ENCODE data around the gene FSTL5. TPM values are rescaled to one million over a fixed set of nuclear protein-coding genes. Genes with fewer than 3 reads are reported as not detected.

FSTL5 gene
- total and polyA plus RNA-seq, 9 of the 15 experiments (the other 6 are each of a cell fraction or from before 2014, with no cell fraction given) = 0.09 to 3.1 (median 0.50) TPM; not detected in 1

GRCh38 chr4:161920304-161921052, 243.3 kb downstream of the FSTL5 start:
- ChIA-PET POLR2A (no interaction called here), CTCF (ENCODE audit: low intra/inter-chr PET ratio) (no interaction called here)
- DNase-seq (ENCODE audit: extremely low read depth in 1 of 4, low spot score in 3 of 4) (no peak), FAIRE-seq (no peak), ATAC-seq (no peak)
- H2AFZ ChIP-seq (ENCODE audit: low read depth, low read length) = no peak overlapping the region
- no TSS peak for BruUV-seq (replicated peaks)
- H3K4me3 ChIP-seq = no peak overlapping the region
- no peaks in the 10 kb centered on the region for H3K9me1 ChIP-seq (ENCODE audit: control insufficient read depth, insufficient read depth, low read length)
- no peak overlapping the region for H3K4me2 ChIP-seq (ENCODE audit: insufficient read depth, low read length)
- intact Hi-C loops (cut with micrococcal nuclease) = no loop called here
- no peaks in the 10 kb centered on the region for H4K20me1 ChIP-seq (replicated peaks; ENCODE audit: control insufficient read depth, insufficient read depth, low read length)
- no peaks in the 10 kb centered on the region for H3K4me1 ChIP-seq (replicated peaks in 1 of 2; ENCODE audit: control insufficient read depth in 2 of 2, insufficient read depth in 2 of 2, low read length in 2 of 2)
- no peak overlapping the region for H3K27ac ChIP-seq (ENCODE audit: extremely low read depth, low read depth, low read length)
- no peaks in the 10 kb centered on the region for H3K79me2 ChIP-seq (ENCODE audit: control insufficient read depth, insufficient read depth, low read length)
- WGBS (ENCODE audit: insufficient coverage, low coverage, missing lambda C conversion rate) = 0% methylated on average over 1 of the region's 3 CpGs
- no peaks in the 10 kb centered on the region for H3K27me3 ChIP-seq (ENCODE audit: control insufficient read depth in 2 of 2, insufficient read depth in 2 of 2, low read length in 2 of 2)
- no peaks in the 10 kb centered on the region for H3K9me3 ChIP-seq (replicated peaks; ENCODE audit: control insufficient read depth, insufficient read depth, low read depth, low read length)
- H3K9ac ChIP-seq (ENCODE audit: insufficient read depth in 1 of 2, low read depth in 2 of 2, low read length in 2 of 2) = no peak overlapping the region
- no peaks in the 10 kb centered on the region for H3K36me3 ChIP-seq (ENCODE audit: control insufficient read depth, insufficient read depth, low read length)
- in situ Hi-C loops (cut with MboI) = no loop called here
- TF ChIP-seq, protein P1, sequence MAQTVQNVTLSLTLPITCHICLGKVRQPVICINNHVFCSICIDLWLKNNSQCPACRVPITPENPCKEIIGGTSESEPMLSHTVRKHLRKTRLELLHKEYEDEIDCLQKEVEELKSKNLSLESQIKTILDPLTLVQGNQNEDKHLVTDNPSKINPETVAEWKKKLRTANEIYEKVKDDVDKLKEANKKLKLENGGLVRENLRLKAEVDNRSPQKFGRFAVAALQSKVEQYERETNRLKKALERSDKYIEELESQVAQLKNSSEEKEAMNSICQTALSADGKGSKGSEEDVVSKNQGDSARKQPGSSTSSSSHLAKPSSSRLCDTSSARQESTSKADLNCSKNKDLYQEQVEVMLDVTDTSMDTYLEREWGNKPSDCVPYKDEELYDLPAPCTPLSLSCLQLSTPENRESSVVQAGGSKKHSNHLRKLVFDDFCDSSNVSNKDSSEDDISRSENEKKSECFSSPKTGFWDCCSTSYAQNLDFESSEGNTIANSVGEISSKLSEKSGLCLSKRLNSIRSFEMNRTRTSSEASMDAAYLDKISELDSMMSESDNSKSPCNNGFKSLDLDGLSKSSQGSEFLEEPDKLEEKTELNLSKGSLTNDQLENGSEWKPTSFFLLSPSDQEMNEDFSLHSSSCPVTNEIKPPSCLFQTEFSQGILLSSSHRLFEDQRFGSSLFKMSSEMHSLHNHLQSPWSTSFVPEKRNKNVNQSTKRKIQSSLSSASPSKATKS (CRISPR knock-in tag; IDR thresholded peaks at IDR 0.05) = no peak
- no peak for TF ChIP-seq STAT5B (CRISPR knock-in tag; IDR thresholded peaks at IDR 0.05)
- TF ChIP-seq, protein P2, sequence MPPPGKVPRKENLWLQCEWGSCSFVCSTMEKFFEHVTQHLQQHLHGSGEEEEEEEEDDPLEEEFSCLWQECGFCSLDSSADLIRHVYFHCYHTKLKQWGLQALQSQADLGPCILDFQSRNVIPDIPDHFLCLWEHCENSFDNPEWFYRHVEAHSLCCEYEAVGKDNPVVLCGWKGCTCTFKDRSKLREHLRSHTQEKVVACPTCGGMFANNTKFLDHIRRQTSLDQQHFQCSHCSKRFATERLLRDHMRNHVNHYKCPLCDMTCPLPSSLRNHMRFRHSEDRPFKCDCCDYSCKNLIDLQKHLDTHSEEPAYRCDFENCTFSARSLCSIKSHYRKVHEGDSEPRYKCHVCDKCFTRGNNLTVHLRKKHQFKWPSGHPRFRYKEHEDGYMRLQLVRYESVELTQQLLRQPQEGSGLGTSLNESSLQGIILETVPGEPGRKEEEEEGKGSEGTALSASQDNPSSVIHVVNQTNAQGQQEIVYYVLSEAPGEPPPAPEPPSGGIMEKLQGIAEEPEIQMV (tag; conservative IDR thresholded peaks at IDR 0.05; ENCODE audit: low read depth) = no peak
- TF ChIP-seq ZEB2 (IDR thresholded peaks at IDR 0.05) = no peak
- no peak for TF ChIP-seq BRD4 (IDR thresholded peaks at IDR 0.05)
- TF ChIP-seq, protein P3, sequence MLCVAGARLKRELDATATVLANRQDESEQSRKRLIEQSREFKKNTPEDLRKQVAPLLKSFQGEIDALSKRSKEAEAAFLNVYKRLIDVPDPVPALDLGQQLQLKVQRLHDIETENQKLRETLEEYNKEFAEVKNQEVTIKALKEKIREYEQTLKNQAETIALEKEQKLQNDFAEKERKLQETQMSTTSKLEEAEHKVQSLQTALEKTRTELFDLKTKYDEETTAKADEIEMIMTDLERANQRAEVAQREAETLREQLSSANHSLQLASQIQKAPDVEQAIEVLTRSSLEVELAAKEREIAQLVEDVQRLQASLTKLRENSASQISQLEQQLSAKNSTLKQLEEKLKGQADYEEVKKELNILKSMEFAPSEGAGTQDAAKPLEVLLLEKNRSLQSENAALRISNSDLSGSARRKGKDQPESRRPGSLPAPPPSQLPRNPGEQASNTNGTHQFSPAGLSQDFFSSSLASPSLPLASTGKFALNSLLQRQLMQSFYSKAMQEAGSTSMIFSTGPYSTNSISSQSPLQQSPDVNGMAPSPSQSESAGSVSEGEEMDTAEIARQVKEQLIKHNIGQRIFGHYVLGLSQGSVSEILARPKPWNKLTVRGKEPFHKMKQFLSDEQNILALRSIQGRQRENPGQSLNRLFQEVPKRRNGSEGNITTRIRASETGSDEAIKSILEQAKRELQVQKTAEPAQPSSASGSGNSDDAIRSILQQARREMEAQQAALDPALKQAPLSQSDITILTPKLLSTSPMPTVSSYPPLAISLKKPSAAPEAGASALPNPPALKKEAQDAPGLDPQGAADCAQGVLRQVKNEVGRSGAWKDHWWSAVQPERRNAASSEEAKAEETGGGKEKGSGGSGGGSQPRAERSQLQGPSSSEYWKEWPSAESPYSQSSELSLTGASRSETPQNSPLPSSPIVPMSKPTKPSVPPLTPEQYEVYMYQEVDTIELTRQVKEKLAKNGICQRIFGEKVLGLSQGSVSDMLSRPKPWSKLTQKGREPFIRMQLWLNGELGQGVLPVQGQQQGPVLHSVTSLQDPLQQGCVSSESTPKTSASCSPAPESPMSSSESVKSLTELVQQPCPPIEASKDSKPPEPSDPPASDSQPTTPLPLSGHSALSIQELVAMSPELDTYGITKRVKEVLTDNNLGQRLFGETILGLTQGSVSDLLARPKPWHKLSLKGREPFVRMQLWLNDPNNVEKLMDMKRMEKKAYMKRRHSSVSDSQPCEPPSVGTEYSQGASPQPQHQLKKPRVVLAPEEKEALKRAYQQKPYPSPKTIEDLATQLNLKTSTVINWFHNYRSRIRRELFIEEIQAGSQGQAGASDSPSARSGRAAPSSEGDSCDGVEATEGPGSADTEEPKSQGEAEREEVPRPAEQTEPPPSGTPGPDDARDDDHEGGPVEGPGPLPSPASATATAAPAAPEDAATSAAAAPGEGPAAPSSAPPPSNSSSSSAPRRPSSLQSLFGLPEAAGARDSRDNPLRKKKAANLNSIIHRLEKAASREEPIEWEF (CRISPR knock-in tag; IDR thresholded peaks at IDR 0.05) = no peak
- no peak for TF ChIP-seq TBL1XR1 (IDR thresholded peaks at IDR 0.05; ENCODE audit: low read length in 2 of 2)
